NCI-H2171 treated with DMSO at 0.1 percent for 48 hours (cell line): ENCODE measurements around the gene UBALD1.

Experiments
- DNase-seq: peaks from one replicate; lab custom pipeline; 2025; lab: John Stamatoyannopoulos, UW

Gene UBALD1

GRCh38 chr16:4614571-4615383, at the start of gene UBALD1:
Gene UBALD1 (minus strand): TSS chr16:4614888. CDS start chr16:4614797, 91 bp downstream.
- DNase-seq: peak; percentile 77

GRCh38 chr16:4663777-4664465, 49.2 kb upstream of the UBALD1 start:
- DNase-seq: no peak

- DNase-seq: peak; percentile 58
Observed at GRCh38 chr16:4663465-4663776, 48.7 kb upstream of the UBALD1 start.

- peak; percentile 79 for DNase-seq
Observed at GRCh38 chr16:4661661-4662060, 47.0 kb upstream of the UBALD1 start.

- no peak for DNase-seq
Observed at GRCh38 chr16:4660454-4661007, 45.8 kb upstream of the UBALD1 start.

- DNase-seq: no peak
Observed at GRCh38 chr16:4659363-4660353, 45.0 kb upstream of the UBALD1 start.

- DNase-seq: no peak
Observed at GRCh38 chr16:4656695-4657686, 42.3 kb upstream of the UBALD1 start.

GRCh38 chr16:4656221-4656620, 41.5 kb upstream of the UBALD1 start:
- no peak for DNase-seq

GRCh38 chr16:4655801-4656200, 41.1 kb upstream of the UBALD1 start:
- DNase-seq: no peak

GRCh38 chr16:4654964-4655590, 40.4 kb upstream of the UBALD1 start:
- no peak for DNase-seq

- no peak for DNase-seq
Observed at GRCh38 chr16:4654011-4654963, 39.6 kb upstream of the UBALD1 start.

- DNase-seq: no peak
Observed at GRCh38 chr16:4652561-4652960, 37.9 kb upstream of the UBALD1 start.

GRCh38 chr16:4651827-4652226, 37.1 kb upstream of the UBALD1 start:
- DNase-seq: no peak

GRCh38 chr16:4650443-4651074, 35.9 kb upstream of the UBALD1 start:
- peak; percentile 16 for DNase-seq

- DNase-seq: no peak
Observed at GRCh38 chr16:4649744-4650442, 35.2 kb upstream of the UBALD1 start.

- no peak for DNase-seq
Observed at GRCh38 chr16:4648917-4649316, 34.2 kb upstream of the UBALD1 start.

- no peak for DNase-seq
Observed at GRCh38 chr16:4647644-4647980, 32.9 kb upstream of the UBALD1 start.
